HK-2 (cell line): ENCODE data around the gene YOD1.

Experiments used
- DNase-seq: peaks from one replicate; pipeline ENCODE4 v3.0.0-alpha.2; 2018; ENCODE audit not compliant: unreplicated experiment

The YOD1 gene

GRCh38 chr1:207073906-207074820 is 23.2 kb upstream of the YOD1 start:
- no peak for DNase-seq

GRCh38 chr1:207072233-207072632 is 21.2 kb upstream of the YOD1 start:
- no peak for DNase-seq

DNA sequence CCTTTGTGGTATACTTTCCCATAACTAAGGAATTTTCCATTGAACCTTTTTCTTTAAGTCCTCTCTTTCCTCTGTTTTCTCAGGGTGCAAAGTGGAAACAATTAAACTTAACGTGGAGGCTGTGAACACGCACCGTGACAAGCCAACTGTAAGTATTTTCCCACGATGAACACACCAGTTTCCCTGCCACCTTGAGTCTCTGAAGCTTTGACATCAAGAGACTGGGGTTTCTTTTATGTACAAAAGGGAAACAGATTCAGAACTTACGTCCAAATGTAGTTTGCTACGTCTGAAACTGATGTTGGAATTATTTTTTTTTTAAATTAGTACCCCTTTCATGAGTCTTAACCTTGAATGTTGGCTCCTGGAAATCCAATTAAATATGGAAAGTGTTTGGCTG is 20.4 kb upstream of the YOD1 start:
- DNase-seq, result no peak

DNA sequence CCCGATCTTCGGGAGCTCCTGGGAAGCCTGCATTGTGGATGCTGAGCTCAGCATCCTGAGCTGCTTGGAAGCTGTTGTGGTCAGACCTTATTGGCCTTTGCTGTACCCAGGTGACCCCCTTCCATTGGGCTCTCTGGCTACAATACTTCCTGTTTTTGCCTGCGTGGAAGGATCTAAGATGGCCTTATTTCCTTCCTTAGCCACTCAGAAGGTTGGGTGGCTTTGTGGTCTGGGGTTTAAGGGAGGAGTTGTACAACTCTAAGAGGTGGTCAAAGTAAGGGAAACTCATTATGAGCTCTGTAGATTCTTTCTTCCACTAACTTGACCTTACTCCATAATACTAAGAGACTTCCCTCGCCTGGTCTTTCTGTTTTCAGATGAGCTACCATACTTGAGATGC is 19.8 kb upstream of the YOD1 start:
- DNase-seq, result no peak

DNA sequence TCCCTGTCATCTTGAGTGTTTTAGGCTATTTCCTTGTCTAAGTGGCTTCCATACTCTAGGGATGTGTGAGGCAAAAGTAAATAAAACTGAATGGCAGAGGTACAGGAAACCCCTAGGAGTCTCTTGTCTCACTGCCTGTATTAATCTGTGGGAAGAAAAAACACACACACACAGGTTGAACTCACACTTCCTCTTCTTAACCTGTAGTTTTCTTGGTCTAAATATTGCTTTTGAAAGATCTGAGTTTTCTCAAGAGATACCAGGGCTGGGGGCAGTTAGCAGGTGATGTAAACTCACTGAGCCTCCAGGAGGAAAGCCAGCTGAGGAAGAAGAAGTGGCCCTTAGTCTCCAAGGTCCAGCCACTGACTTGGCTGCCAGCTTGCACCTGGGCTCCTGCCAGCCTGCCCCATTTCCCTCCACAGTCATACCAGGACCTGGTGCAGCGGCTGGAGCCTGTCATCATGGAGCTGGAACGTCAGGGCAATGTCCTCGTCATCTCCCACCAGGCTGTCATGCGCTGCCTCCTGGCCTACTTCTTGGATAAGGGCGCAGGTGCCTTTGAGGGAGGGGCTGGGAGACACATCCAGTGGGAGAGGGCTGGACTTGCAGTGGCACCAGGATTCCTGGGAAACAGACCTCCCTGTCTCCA is 19.0 kb upstream of the YOD1 start:
- DNase-seq, result no peak

DNA sequence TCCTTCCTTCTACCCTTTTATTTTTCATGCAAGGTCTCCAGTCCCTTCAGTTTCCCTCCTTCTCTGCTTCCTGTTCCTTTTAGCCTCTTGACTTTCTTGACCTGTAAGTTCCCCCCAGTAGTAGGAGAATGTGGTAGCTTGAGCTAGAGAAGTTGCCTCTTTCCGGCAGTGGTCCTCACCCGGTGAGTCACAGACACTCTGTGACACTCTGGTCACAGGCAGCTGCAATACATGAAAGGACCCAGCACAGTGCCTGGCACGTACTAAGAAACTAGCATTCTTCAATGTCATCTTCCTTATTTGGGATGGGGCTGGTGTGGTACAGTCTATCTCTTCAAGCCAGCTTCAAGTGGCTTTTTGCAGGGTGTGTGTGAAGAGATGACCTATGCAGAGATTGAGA is 18.1 kb upstream of the YOD1 start:
- no peak for DNase-seq

GRCh38 chr1:207067665-207068064 is 16.7 kb upstream of the YOD1 start:
- DNase-seq, result no peak

- no peak for DNase-seq
These were observed 16.2 kb upstream of the YOD1 start for GRCh38 chr1:207067185-207067584.

- DNase-seq, result no peak
These were observed 13.6 kb upstream of the YOD1 start for GRCh38 chr1:207064561-207064960.

DNA sequence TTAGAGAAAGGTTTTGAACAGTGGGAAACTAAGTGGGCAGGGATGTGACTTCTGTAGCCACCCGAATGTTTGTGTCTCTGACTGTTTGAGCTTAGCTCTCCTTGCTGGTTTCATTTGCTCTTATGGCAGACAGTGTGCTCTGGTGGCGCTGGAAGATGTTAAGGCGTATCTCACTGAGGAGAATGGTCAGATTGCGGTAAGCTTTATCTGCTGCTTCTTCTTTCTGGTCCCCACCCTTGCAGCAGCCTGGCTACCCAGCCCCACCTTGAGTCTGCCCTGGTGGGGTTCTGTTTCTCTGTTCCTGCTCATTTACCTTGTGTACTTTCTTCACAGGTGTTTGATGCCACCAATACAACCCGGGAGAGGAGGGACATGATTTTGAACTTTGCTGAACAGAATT is 12.0 kb upstream of the YOD1 start:
- DNase-seq, result no peak

DNA sequence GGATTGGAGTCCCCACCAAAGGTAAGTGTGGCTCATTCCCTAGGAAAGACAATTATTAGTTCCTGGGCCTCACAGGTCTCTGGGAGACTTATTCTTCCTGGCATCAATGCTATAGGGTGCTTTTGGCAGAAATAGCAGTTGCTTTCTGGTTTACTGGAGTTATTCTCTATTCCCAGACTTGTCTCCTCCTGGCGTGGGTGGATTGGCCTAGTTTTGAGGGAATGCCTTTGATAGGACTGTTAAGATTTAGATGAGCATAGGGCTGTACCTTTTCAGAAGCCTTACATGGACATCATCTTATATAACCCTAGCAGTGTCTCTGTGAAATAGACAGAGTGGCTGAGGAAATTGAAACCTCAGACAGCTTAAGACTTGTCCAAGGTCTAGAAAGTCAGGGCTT is 11.1 kb upstream of the YOD1 start:
- no peak for DNase-seq

GRCh38 chr1:207060596-207060995 is 9.6 kb upstream of the YOD1 start:
- no peak for DNase-seq

DNA sequence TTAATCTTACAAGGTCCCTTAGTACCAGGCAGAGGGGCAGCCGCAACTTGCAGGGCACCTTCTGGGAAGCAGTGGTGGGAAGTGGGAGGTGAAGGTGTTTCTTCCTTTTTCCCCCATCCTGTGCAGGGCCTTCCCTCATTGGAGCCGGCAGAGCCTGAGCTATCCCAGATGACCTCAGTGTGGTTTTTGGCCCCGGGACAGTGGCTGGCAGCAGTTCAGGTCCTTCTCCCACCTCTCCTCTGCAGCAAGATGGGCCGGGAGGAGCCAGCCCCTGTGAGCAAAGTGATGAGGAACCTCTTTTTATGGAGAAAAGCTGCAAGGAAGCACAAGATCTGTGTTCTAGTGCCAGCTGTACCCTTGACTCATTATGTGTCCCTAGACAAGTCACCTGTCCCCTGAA is 8.9 kb upstream of the YOD1 start:
- DNase-seq, result no peak

DNA sequence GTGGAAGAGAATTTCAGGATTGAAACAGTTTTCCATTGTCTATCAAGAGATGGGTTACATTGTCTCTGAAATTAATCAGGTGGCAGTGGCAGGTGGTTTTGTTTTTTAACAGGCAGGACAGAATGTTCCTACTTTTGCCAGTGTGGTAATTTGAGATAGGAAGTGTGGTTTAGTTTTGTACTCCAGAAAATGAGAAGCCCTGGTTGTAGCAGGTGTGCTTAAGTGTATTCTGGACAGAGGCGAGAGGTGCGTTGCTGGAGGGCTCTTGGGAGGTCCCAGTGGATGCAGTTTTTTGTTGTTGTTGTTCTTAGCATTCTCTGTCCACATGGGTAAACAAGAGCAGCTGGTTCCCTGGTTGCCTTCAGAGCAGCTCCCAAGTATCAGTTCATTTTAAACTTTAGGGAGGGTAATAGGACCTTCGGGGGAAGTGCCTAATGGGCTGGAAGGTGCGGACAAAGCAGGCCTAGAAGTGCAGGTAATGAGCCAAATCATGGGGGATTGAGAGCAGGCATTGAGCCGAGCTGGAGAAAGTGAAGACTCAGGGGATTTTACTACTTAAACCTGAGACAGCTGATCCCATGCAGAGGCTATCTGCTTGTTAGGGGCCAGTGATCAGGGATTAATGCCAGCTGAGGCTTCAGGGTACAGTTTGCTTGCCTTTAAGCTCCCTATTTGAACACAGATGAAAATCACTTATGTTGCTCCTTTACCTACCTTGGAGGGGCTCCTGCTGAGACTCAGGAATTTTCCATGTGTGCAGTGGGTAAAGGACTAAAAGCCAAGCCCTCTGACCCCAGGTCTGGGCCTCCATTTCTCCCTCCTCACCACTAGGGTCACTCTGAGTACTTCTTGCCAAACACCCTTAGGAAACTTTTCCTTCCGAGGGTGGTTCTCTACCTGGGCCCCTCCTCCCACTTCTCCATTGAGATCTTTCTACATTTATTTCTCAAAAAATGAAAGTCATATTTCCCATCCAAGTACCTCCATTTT is 8.2 kb upstream of the YOD1 start:
- DNase-seq, result no peak

DNA sequence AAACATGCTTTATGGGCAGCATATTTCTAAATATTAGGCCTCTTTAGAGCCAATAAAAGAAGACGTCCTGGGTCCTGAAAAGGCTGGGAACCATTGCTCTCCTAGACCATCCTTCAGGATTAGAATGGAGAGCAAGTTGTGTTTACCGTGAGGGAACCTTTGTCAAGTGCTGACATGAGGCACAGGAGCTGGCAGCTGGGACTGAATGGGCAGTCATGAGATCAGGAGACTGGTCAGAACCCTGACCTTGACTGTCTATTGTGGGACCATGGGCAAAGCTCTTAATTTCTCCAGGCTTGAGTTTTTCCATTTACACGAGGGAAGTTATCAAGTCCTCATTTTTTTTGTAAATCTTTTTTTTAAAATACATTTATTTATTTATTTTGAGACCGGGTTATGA is 7.2 kb upstream of the YOD1 start:
- DNase-seq, result no peak

DNA sequence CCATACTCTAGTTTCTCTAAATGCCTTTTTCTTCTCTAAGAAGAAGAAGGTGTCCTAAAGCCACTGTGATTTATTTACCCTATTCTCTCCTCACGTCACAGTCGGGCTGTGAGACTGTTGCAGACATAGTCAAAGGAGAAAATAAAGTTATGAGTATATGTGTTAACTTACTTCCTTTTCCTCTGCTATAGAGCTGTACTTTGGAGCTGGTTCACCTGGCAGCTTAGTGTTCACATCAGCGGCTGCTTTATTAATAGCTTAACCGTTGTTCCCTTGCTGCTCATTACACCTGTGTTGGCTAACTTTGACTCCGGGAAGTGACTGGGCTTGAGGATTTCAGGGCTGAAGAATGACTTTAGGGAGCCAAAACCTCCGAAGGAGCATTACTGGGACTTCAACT is 5.7 kb upstream of the YOD1 start:
- DNase-seq, result no peak

DNA sequence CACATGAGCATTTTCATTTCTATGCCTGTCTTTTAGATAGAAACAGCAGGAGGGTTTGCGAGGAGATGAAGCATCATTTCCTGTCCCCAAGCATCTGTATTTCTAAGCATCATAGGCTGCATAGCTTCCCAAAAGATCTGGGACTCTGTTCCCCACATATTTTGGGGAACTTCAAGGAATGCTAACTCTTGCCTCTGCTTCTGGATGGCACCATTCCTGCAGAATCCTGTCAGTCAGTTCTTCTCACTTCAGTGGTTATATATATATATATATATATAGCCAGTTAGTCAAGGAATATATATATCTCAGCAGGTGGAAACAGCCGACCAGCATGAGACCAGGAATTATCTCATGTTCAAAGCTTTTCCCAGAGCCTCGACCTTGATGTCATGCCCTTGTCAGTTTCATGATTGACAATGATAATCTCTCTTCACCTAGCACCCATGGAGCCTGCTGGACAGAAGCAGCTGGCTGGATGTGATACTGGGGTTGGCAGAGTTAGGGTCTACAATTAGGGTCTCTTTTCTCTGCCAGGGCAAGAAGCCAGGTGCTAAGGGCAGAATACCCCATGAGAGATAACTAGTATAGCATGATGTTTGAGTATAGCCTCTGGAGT is 4.5 kb upstream of the YOD1 start:
- no peak for DNase-seq

GRCh38 chr1:207054491-207054890 is 3.5 kb upstream of the YOD1 start:
- no peak for DNase-seq

- DNase-seq, result peak; percentile 100
These were observed 2.1 kb upstream of the YOD1 start, which contains the start of gene PFKFB2 for GRCh38 chr1:207052911-207053769. Gene PFKFB2 (plus strand): TSS chr1:207053275. CDS start chr1:207054718, 1,443 bp downstream.

DNA sequence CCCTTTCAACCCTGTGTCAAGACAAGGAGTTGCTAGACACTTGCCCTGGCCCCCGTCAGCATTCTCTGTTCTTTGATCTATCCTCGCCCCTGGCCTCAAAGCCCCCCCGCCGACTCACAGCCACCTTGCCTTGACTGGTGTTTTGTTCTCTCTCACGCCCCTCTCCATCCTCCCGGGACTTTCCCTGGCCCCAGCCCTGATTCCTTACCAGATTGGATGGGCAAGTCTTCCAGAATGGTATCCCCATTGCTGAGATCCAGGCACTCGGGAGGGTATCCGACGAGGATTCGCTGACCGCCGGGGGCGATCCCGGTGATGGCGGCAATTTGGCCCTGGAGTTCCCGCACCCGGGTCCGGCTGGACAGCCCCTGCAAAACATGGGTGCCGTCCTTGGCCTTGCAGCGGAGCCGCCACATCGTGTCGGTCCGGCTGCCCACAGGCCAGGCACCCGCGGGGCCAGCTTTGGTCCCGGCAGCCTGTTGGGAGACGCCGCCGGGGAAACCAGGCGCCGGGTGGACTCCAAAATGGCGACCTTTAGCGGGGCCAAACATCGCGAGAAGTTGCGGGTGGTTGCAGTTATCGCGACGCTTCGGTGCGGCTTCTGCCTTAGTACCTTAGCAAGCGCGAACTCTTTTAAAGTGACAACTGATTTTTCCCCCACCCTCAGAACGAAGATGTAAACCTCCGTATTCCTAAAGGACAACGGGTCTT is 373 bp downstream of the YOD1 start:
- peak; percentile 96 for DNase-seq
